H9 (cell line): ENCODE measurements around the gene DPF3. TPM values are rescaled to one million over a fixed set of nuclear protein-coding genes. Genes with fewer than 3 reads are reported as not detected.

Experiments used
- DNase-seq: peaks from one replicate; pipeline ENCODE4 v3.0.0-alpha.2; 2017
- H2AFZ ChIP-seq: one replicate; pipeline ENCODE4 v1.6.1; 2013; ENCODE audit warnings: mild to moderate bottlenecking, low read length, control low read depth, moderate library complexity
- H2AK5ac ChIP-seq: 2 replicates; pipeline ENCODE4 v1.6.1; 2013; ENCODE audit warnings: low read length, control low read depth, mixed read lengths; ENCODE audit not compliant: insufficient read length
- H2BK120ac ChIP-seq: one replicate; pipeline ENCODE4 v1.6.1; 2013; ENCODE audit warnings: low read depth, mild to moderate bottlenecking, low read length, control low read depth, inconsistent platforms; ENCODE audit not compliant: poor library complexity, severe bottlenecking
- H2BK12ac ChIP-seq: 2 replicates; pipeline ENCODE4 v1.6.1; 2013; ENCODE audit warnings: low read length, control low read depth, mixed read lengths, low read depth; ENCODE audit not compliant: insufficient read length
- H2BK15ac ChIP-seq: 2 replicates; pipeline ENCODE4 v1.6.1; 2013; ENCODE audit warnings: low read depth, low read length, control low read depth
- H2BK20ac ChIP-seq: one replicate; pipeline ENCODE4 v1.6.1; 2013; ENCODE audit warnings: low read depth, mild to moderate bottlenecking, low read length, control low read depth, inconsistent platforms; ENCODE audit not compliant: poor library complexity, severe bottlenecking
- H2BK5ac ChIP-seq: 2 replicates; pipeline ENCODE4 v1.6.1; 2013; ENCODE audit warnings: low read length, control low read depth, mixed read lengths; ENCODE audit not compliant: insufficient read length
- H3K14ac ChIP-seq: 2 replicates; pipeline ENCODE4 v1.6.1; 2013; ENCODE audit warnings: low read length, control low read depth; ENCODE audit not compliant: insufficient read depth
- H3K18ac ChIP-seq: 2 replicates; pipeline ENCODE4 v1.6.1; 2013; ENCODE audit warnings: low read depth, mild to moderate bottlenecking, mixed read lengths, low read length, control low read depth; ENCODE audit not compliant: insufficient read length
- H3K23ac ChIP-seq: 2 replicates; pipeline ENCODE4 v1.6.1; 2013; ENCODE audit warnings: low read length, control low read depth, mixed read lengths, low read depth; ENCODE audit not compliant: insufficient read length
- H3K23me2 ChIP-seq: 2 replicates; pipeline ENCODE4 v1.6.1; 2013; ENCODE audit warnings: low read depth, mild to moderate bottlenecking, mixed read lengths, low read length, control low read depth; ENCODE audit not compliant: insufficient read length, poor library complexity, severe bottlenecking
- H3K27ac ChIP-seq: 2 replicates; pipeline ENCODE4 v1.5.1; 2013; ENCODE audit warnings: low read length, control low read depth, mixed read lengths, low read depth; ENCODE audit not compliant: insufficient read length
- H3K27me3 ChIP-seq: 2 replicates; pipeline ENCODE4 v1.6.1; 2013; ENCODE audit warnings: low read length, control low read depth, inconsistent platforms; ENCODE audit not compliant: insufficient read depth
- H3K4ac ChIP-seq: 2 replicates; pipeline ENCODE4 v1.6.1; 2013; ENCODE audit warnings: low read depth, mild to moderate bottlenecking, control low read depth, inconsistent platforms, low read length, moderate library complexity
- H3K4me1 ChIP-seq: 2 replicates; pipeline ENCODE4 v1.6.1; 2013; ENCODE audit warnings: low read length, control low read depth, inconsistent platforms; ENCODE audit not compliant: insufficient read depth
- H3K4me2 ChIP-seq: 2 replicates; pipeline ENCODE4 v1.6.1; 2013; ENCODE audit warnings: low read length, control low read depth, mixed read lengths; ENCODE audit not compliant: insufficient read length, insufficient read depth
- H3K56ac ChIP-seq: 2 replicates; pipeline ENCODE4 v1.6.1; 2013; ENCODE audit warnings: low read depth, mild to moderate bottlenecking, mixed read lengths, low read length, control low read depth; ENCODE audit not compliant: insufficient read length
- H3K79me1 ChIP-seq: 2 replicates; pipeline ENCODE4 v1.6.1; 2013; ENCODE audit warnings: low read depth, mild to moderate bottlenecking, moderate library complexity, low read length, control low read depth, inconsistent platforms; ENCODE audit not compliant: insufficient read depth, poor library complexity, severe bottlenecking
- H3K79me2 ChIP-seq: 2 replicates; pipeline ENCODE4 v1.6.1; 2013; ENCODE audit warnings: low read length, control low read depth, inconsistent platforms; ENCODE audit not compliant: insufficient read depth
- H3K9ac ChIP-seq: 2 replicates; pipeline ENCODE4 v1.6.1; 2013; ENCODE audit warnings: low read length, control low read depth, mixed read lengths; ENCODE audit not compliant: insufficient read length; ENCODE audit errors: extremely low read depth
- H3K9me3 ChIP-seq: one replicate; pipeline ENCODE4 v1.6.1; 2013; ENCODE audit warnings: low read depth, low read length, inconsistent platforms; ENCODE audit not compliant: control insufficient read depth
- H3T11ph ChIP-seq: one replicate; pipeline ENCODE4 v1.6.1; 2013; ENCODE audit warnings: mild to moderate bottlenecking, low read length, control low read depth, inconsistent platforms
- H4K20me1 ChIP-seq: one replicate; pipeline ENCODE4 v1.6.1; 2013; ENCODE audit not compliant: control insufficient read depth, insufficient read length, insufficient read depth
- H4K5ac ChIP-seq: 2 replicates; pipeline ENCODE4 v1.6.1; 2013; ENCODE audit warnings: low read depth, mild to moderate bottlenecking, mixed read lengths, low read length, control low read depth; ENCODE audit not compliant: insufficient read length
- H4K8ac ChIP-seq: replicated peaks from 2 replicates; pipeline ENCODE4 v1.6.1; 2013; ENCODE audit warnings: low read length, control low read depth, mixed read lengths, low read depth; ENCODE audit not compliant: insufficient read length
- H4K91ac ChIP-seq: 2 replicates; pipeline ENCODE4 v1.6.1; 2013; ENCODE audit warnings: low read depth, mild to moderate bottlenecking, moderate library complexity, mixed read lengths, low read length, control low read depth; ENCODE audit not compliant: insufficient read length
- H3K27ac Mint-ChIP-seq, 3 experiments: 2 replicates in 2 of 3; 3 replicates in 1 of 3; pipeline ENCODE4 v1.8.0; 2020 to 2021; ENCODE audit warnings: mixed read lengths in 3 of 3, mild to moderate bottlenecking in 1 of 3, moderate library complexity in 1 of 3
- H3K27me3 Mint-ChIP-seq: 2 replicates; pipeline ENCODE4 v1.8.0; 2021; ENCODE audit warnings: low read depth, mild to moderate bottlenecking, moderate library complexity, mixed read lengths
- H3K36me3 Mint-ChIP-seq, 3 experiments: 2 replicates in 2 of 3; 3 replicates in 1 of 3; pipeline ENCODE4 v1.8.0; 2020 to 2021; ENCODE audit warnings: low read depth in 3 of 3, mixed read lengths in 3 of 3; ENCODE audit not compliant: insufficient read depth in 1 of 3
- H3K4me1 Mint-ChIP-seq, 2 experiments: 2 replicates each; pipeline ENCODE4 v1.8.0; 2020; ENCODE audit warnings: mixed read lengths in 2 of 2
- H3K4me3 Mint-ChIP-seq, 2 experiments: 2 replicates in 1 of 2; 3 replicates in 1 of 2; pipeline ENCODE4 v1.8.0; 2020 to 2021; ENCODE audit warnings: mild to moderate bottlenecking in 2 of 2, mixed read lengths in 2 of 2, moderate library complexity in 1 of 2
- H3K9me3 Mint-ChIP-seq, 2 experiments: 2 replicates in 1 of 2; 3 replicates in 1 of 2; pipeline ENCODE4 v1.8.0; 2020; ENCODE audit warnings: mild to moderate bottlenecking in 2 of 2, mixed read lengths in 2 of 2, moderate library complexity in 1 of 2
- CTCF ChIP-seq: fragments of 200-600 bp; sonication (generic); conservative IDR thresholded peaks from 3 replicates; pipeline ENCODE4 v1.8.0; 2021; ENCODE audit warnings: antibody characterized with exemption, mild to moderate bottlenecking
- WGBS: extraction: QIAGEN DNeasy Blood & Tissue Kit; methylation state at CpG from one replicate; pipeline ENCODE4 v1.1.7; 2013; ENCODE audit warnings: missing lambda C conversion rate, low lambda C conversion rate, mixed read lengths; ENCODE audit not compliant: insufficient read length; ENCODE audit errors: extremely low coverage; 5-methylcytosine and 5-hydroxymethylcytosine counted together
- total RNA-seq: library from RNA; stranded (reverse); gene quantifications from 2 replicates; pipeline ENCODE4 v1.2.1, GENCODE V29; 2021

Gene DPF3
- total RNA-seq, 1 experiment from 2014 or later: not detected

GRCh38 chr14:72809063-72809462, 84.8 kb downstream of the DPF3 start:
- H4K20me1 ChIP-seq: no peaks in the 10 kb centered on the region
- no peak overlapping the region for H3K23ac ChIP-seq
- H3K9ac ChIP-seq: no peak overlapping the region
- no peak overlapping the region for H4K5ac ChIP-seq
- Mint-ChIP-seq H3K27me3 (peaks cover 64% of the 10 kb centered on the region), H3K9me3 (peaks cover 0 to 2% of the 10 kb centered on the region in 2 experiments; a peak in 1 of 5 replicates), H3K4me3 (no peak overlapping the region), H3K4me1 (peaks cover 25 to 28% of the 10 kb centered on the region in 2 experiments), H3K36me3 (peaks cover 2 to 8% (median 3%) of the 10 kb centered on the region in 3 experiments; a peak in 5 of 7 replicates), H3K27ac (peak overlapping the region in 1 of 3 experiments; percentile 42; a peak in 1 of 7 replicates)
- H3K4me2 ChIP-seq: no peak overlapping the region
- no peak overlapping the region for H2BK12ac ChIP-seq
- no peak overlapping the region for H4K8ac ChIP-seq
- H3K9me3 ChIP-seq: no peaks in the 10 kb centered on the region
- H4K91ac ChIP-seq: no peak overlapping the region
- no peak for DNase-seq
- no peak overlapping the region for H3K14ac ChIP-seq
- no peak overlapping the region for H3T11ph ChIP-seq
- H3K27ac ChIP-seq: no peak overlapping the region
- H3K23me2 ChIP-seq: no peaks in the 10 kb centered on the region
- no peaks in the 10 kb centered on the region for H3K79me2 ChIP-seq
- no peak overlapping the region for H2BK120ac ChIP-seq
- H3K18ac ChIP-seq: no peak overlapping the region
- H3K79me1 ChIP-seq: no peaks in the 10 kb centered on the region
- H2AK5ac ChIP-seq: no peak overlapping the region
- no peak overlapping the region for H3K4ac ChIP-seq
- peaks cover 12% of the 10 kb centered on the region; the same call in 1 of the 2 replicates for H3K27me3 ChIP-seq
- WGBS: no CpG with 5 or more reads among the region's 6 CpGs
- H2AFZ ChIP-seq: no peak overlapping the region
- no peak overlapping the region for H3K56ac ChIP-seq
- no peak overlapping the region for H2BK5ac ChIP-seq
- TF ChIP-seq CTCF: no peak
- no peak overlapping the region for H2BK20ac ChIP-seq
- H2BK15ac ChIP-seq: no peak overlapping the region
- H3K4me1 ChIP-seq: no peaks in the 10 kb centered on the region; the same call in 1 of the 2 replicates
